HG03520 (cell line): ENCODE data around the gene SLC6A9.

ENCODE experiments used
- ATAC-seq: cut with Tn5 transposase; IDR thresholded peaks from one replicate; pipeline ENCODE4 v1.9.1; 2021; ENCODE audit warnings: mild to moderate bottlenecking, moderate library complexity; ENCODE audit not compliant: unreplicated experiment

The SLC6A9 gene

DNA sequence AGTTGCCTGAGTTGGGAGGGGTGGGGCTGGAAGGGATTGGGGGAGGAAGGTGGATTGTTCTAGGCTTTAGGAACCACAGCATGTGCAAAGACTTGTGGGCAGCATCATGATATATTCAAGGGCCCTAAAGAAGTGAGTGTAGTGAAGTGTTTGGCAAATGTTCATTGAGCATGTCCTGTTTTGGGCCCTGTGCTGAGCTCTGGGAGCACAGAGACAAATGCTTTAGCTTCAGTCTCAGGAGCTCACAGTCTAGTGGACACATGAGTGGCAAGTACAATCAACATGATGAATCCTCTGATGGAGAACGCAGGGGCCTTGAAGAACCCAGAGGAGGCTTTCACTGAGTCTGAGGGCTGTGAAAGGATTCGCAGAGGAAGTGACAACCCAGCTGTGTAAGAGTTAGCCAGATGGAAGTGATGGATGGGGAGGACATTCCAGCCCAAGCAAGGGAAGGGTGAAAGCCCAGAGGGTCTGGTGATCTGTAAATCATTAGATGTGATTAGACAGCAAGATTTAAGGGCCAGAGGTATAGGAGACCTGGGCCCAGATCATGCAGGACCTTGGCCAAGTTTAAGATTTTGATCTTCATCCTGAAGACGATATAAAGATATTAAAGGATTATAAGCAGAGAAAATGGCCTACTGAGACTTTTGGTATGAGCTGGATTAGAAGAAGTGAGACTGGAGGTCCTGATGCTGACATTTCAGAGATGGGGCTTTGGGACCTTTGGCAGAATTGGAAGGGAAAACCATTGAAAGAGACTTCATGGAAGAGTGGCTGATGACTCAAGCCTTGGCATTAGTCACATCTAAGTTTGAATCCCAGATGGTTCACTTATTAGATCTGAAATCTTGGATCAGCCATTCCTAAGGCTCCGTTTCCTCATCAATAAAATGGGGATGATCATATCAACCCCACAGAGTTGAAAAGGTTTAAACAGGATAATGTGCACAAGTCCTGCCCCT lies 80.0 kb downstream of the SLC6A9 start:
- ATAC-seq, result no peak

DNA sequence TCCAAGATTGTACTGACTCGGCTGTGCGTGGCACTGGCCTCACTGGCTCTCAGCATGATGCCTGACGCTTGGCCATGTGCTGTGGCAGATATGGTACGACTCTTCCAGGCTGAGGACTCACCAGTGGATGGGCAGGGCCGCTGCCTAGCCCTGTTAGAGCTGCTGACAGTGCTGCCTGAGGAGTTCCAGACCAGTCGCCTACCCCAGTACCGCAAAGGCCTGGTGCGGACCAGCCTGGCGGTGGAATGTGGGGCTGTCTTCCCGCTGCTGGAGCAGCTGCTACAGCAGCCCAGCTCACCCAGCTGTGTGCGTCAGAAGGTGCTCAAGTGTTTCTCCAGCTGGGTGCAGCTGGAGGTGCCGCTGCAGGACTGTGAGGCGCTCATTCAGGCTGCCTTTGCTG lies 81.6 kb downstream of the SLC6A9 start:
- no peak for ATAC-seq

DNA sequence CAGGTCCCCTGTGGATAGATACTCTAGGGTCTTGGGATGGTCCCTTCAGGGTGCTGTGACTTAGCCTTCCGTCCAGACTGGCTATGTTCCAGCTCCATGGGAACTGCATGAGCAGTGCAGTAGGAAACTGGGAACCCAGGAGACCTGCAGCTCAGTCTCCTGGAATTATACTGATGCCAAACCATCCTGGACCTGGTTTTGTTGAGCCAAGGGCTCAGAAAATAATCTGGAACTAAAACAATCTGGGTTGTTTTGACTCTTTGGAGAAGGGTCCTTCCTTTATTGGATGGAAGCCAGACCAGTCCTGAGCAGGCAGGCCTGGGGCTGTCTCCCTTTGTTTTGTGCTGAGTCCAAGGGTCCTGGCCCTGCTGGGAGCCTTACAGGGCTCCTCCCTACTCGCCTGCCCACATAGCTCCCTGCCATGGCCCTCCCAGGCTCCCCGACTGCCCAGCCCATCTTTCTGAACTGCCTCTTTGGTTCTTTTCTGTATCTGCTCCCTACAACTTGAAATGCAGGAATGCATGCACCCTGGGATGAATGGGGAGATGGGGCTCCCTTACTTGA lies 83.3 kb downstream of the SLC6A9 start:
- no peak for ATAC-seq

DNA sequence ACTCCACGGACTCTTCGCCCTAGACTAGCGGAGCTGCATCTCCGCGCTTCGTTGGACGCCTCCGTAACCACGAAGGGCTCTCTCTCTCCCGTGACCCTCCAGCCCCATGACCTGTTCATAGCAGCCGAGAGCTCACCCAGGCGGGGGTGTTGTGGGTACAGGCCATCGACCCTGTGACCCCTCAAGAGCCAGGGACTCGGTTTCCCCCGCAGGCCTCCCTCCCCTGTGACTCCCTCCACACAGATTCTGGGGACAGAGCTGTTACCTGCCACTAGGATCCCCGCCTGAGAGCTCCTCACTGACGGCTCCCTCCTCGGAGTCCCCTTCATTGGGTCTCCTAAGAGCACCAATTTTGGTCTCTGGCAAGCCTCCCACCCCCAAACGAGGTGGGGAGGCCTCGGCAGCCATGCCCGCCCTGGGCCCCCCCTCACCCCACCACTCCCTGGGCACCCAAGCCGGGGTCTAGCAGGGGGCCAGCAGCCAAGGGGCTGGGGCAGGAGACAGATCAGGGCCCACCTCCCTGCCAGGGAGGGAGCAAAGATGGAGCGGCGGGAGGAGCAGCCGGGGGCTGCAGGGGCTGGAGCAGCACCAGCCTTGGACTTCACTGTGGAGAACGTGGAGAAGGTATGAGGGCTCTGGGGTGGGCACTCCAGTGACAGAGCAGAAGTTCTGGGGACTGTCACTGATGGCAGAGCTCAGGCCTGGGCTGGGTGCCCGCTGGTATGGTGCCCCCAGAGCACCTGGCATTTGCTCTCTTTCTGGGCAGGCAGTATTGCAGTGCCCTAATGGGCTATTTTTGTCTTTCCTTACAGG lies 84.0 kb downstream of the SLC6A9 start:
- peak; percentile 12 for ATAC-seq
